A673 (cell line): Measurements from ENCODE around the gene PRL. TPM values are rescaled to one million over a fixed set of nuclear protein-coding genes. Genes with fewer than 3 reads are reported as not detected.

Experiments used
- BruUV-seq: library from RNA; stranded (reverse); fragments of 400-500 nt; replicated peaks from 2 replicates; lab custom pipeline; 2021; lab: Mats Ljungman, UMichigan
- CTCF ChIA-PET: fragments of 300-600 bp; sonication (Branson Sonifier 250); formaldehyde crosslinking; loops from one replicate; lab custom pipeline; 2022; ENCODE audit warnings: antibody characterized with exemption; lab: Charles Lee
- POLR2A ChIA-PET: fragments of 300-600 bp; sonication (Branson Sonifier 250); formaldehyde crosslinking; loops from one replicate; lab custom pipeline; 2022; ENCODE audit warnings: antibody characterized with exemption; ENCODE audit not compliant: low non-redundant PET; lab: Charles Lee
- DNase-seq: peaks from one replicate; pipeline ENCODE4 v3.0.0-alpha.2; 2015; ENCODE audit warnings: low spot score
- H3K27ac ChIP-seq: fragments of 200-600 bp; sonication (generic); 2 replicates; pipeline ENCODE4 v1.5.1; 2016; ENCODE audit warnings: mixed run types, low read depth, mild to moderate bottlenecking, mixed read lengths, antibody characterized with exemption, low read length; ENCODE audit not compliant: poor library complexity, severe bottlenecking
- H3K27me3 ChIP-seq: fragments of 200-600 bp; sonication (generic); replicated peaks from 2 replicates; pipeline ENCODE4 v1.6.1; 2017; ENCODE audit warnings: mixed run types, low read depth, mild to moderate bottlenecking, mixed read lengths, antibody characterized with exemption, low read length; ENCODE audit not compliant: insufficient read depth, poor library complexity
- H3K36me3 ChIP-seq: fragments of 200-600 bp; sonication (generic); 2 replicates; pipeline ENCODE4 v1.6.1; 2016; ENCODE audit warnings: mixed run types, mild to moderate bottlenecking, mixed read lengths, antibody characterized with exemption, low read length; ENCODE audit not compliant: insufficient read depth, poor library complexity, severe bottlenecking
- H3K4me1 ChIP-seq: fragments of 200-600 bp; sonication (generic); 2 replicates; pipeline ENCODE4 v1.6.1; 2017; ENCODE audit warnings: mixed run types, mild to moderate bottlenecking, mixed read lengths, antibody characterized with exemption, low read length; ENCODE audit not compliant: insufficient read depth, poor library complexity, severe bottlenecking
- H3K4me3 ChIP-seq: fragments of 200-600 bp; sonication (generic); 2 replicates; pipeline ENCODE4 v1.5.1; 2016; ENCODE audit warnings: low read depth, mixed run types, mild to moderate bottlenecking, mixed read lengths, low read length; ENCODE audit not compliant: poor library complexity, severe bottlenecking
- H3K9me3 ChIP-seq: fragments of 200-600 bp; sonication (generic); 2 replicates; pipeline ENCODE4 v1.6.1; 2016; ENCODE audit warnings: mixed run types, low read depth, mild to moderate bottlenecking, mixed read lengths, antibody characterized with exemption, low read length; ENCODE audit not compliant: poor library complexity, severe bottlenecking
- CTCF ChIP-seq: fragments of 300-800, 200-600 bp; sonication (generic); conservative IDR thresholded peaks from 2 replicates; pipeline ENCODE4 v1.5.1; 2017; ENCODE audit warnings: low read depth, mild to moderate bottlenecking, antibody characterized with exemption, low read length, moderate library complexity, mixed read lengths
- EZH2 ChIP-seq: fragments of 200-600 bp; sonication (generic); IDR thresholded peaks from 2 replicates; pipeline ENCODE4 v1.6.1; 2017; ENCODE audit warnings: borderline replicate concordance, low read depth, mild to moderate bottlenecking, mixed read lengths, antibody characterized with exemption, low read length; ENCODE audit not compliant: poor library complexity, severe bottlenecking
- intact Hi-C: fragments of 100-400 bp; cut with micrococcal nuclease; formaldehyde crosslinking; loops from one replicate; pipeline ENCODE4 v1.10.0; 2022; ENCODE audit not compliant: unreplicated experiment
- total RNA-seq: library from RNA; stranded (reverse); gene quantifications from 2 replicates; pipeline ENCODE4 v1.2.3, GENCODE V29; 2021

PRL gene
- total RNA-seq, 1 experiment from 2014 or later: not detected

- BruUV-seq: no TSS peak
- H3K27ac ChIP-seq: no peak overlapping the region
- H3K9me3 ChIP-seq: no peaks in the 10 kb centered on the region
- H3K4me3 ChIP-seq: no peak overlapping the region
- no peaks in the 10 kb centered on the region for H3K27me3 ChIP-seq
- ChIA-PET POLR2A (no interaction called here), CTCF (no interaction called here)
- no peak for TF ChIP-seq CTCF
- TF ChIP-seq EZH2: no peak
- H3K36me3 ChIP-seq: no peaks in the 10 kb centered on the region
- DNase-seq: no peak
- intact Hi-C loops: no loop called here
- H3K4me1 ChIP-seq: no peaks in the 10 kb centered on the region
These were observed 59.3 kb downstream of the PRL start for GRCh38 chr6:22237526-22237925.
